HUES48 (cell line): ENCODE data around the gene CERS3.

Experiments
- H3K27ac ChIP-seq: one replicate; pipeline ENCODE4 v1.7.0; 2013; ENCODE audit warnings: low read depth, low read length, inconsistent platforms
- H3K27me3 ChIP-seq: 2 replicates; pipeline ENCODE4 v1.6.1; 2013; ENCODE audit warnings: mild to moderate bottlenecking, low read length; ENCODE audit not compliant: control insufficient read depth, insufficient read depth
- H3K36me3 ChIP-seq: 2 replicates; pipeline ENCODE4 v1.6.1; 2013; ENCODE audit warnings: low read length; ENCODE audit not compliant: control insufficient read depth, insufficient read depth
- H3K4me1 ChIP-seq: 2 replicates; pipeline ENCODE4 v1.6.1; 2013; ENCODE audit warnings: mild to moderate bottlenecking, low read length; ENCODE audit not compliant: control insufficient read depth, insufficient read depth
- H3K4me3 ChIP-seq: 2 replicates; pipeline ENCODE4 v1.5.1; 2013; ENCODE audit warnings: mild to moderate bottlenecking, low read depth, low read length
- H3K9ac ChIP-seq: 2 replicates; pipeline ENCODE4 v1.6.1; 2013; ENCODE audit warnings: mild to moderate bottlenecking, low read depth, low read length, moderate library complexity
- H3K9me3 ChIP-seq: 2 replicates; pipeline ENCODE4 v1.6.1; 2013; ENCODE audit warnings: low read length; ENCODE audit not compliant: control insufficient read depth, insufficient read depth

The CERS3 gene

DNA sequence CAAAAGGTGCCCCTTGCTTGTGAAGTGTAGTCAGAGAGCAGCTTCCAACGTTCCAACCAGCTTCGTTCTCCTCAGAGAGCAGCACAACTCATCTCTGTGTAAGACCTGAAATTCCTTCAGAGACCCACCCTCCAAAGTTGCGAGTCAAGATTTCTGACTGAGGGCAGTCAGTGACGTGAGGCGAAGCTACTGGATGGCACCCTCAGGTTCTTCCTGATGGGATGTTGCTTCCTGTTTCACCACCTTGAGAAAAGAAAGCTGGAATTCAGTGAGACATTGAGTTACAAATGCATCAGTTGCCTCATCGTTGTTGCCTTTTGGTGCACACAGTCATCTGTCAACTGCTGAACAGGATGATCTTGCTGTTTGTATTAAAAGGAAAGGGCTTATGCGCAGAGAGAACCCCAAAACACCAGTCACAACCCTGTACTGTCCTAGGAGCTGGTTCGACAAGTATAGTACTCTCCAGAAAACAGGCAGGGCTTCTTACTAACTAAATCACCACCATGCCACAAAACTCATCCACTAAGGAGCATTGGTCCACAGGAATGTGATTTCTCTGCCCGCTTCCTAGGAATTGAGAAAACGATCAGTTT lies at the start of gene CERS3:
Gene CERS3, minus strand, starts transcription at position 118 of the 596 bp plus-strand sequence. CDS start 27,101 bp downstream, outside the sequence.
- Histone ChIP-seq H3K36me3 (no peaks in the 10 kb centered on the region), H3K9me3 (no peaks in the 10 kb centered on the region), H3K9ac (no peak within 1 kb of the TSS), H3K27me3 (no peaks in the 10 kb centered on the region), H3K4me1 (no peaks in the 10 kb centered on the region), H3K27ac (no peak within 1 kb of the TSS), H3K4me3 (no peak within 1 kb of the TSS)

- no peak overlapping the region for H3K4me3 ChIP-seq
- H3K36me3 ChIP-seq, result peaks cover 23% of the 10 kb centered on the region
- H3K9me3 ChIP-seq, result no peaks in the 10 kb centered on the region
- no peak overlapping the region for H3K9ac ChIP-seq
- no peaks in the 10 kb centered on the region for H3K4me1 ChIP-seq
- no peak overlapping the region for H3K27ac ChIP-seq
- no peaks in the 10 kb centered on the region for H3K27me3 ChIP-seq
Observed at GRCh38 chr15:100573526-100573925, 44.8 kb upstream of the CERS3 start.

DNA sequence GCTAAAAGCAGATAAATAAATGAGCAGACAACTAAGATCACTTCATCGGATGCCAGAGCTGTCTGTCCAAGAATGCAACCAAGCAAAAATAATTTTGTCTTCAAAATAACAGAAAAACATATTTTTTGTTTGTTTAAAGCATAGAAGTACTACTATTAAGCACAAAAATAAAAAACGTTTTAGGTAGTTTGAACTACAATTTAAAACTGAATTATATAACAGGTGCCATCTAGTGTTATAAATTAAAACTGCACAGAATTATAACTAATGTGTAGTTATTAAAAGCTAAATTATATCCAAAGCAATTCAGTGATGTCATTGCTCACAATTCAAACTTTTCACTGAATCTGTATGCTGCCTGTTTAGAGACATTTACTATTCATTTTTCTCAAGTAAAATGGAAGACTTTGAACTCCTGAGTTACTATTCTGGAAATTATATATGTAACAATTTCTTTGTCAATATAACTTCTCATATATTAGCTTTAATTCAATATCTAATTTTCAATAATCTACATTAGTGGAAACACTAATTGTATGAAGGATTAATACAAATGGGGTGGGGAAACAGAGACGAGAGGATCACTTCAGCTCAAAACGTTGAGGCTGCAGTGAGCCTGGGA lies 43.7 kb upstream of the CERS3 start:
- Histone ChIP-seq H3K9me3 (no peaks in the 10 kb centered on the region), H3K27ac (no peak overlapping the region), H3K4me1 (no peaks in the 10 kb centered on the region), H3K9ac (no peak overlapping the region), H3K36me3 (peaks cover 23% of the 10 kb centered on the region), H3K27me3 (no peaks in the 10 kb centered on the region), H3K4me3 (no peak overlapping the region)

DNA sequence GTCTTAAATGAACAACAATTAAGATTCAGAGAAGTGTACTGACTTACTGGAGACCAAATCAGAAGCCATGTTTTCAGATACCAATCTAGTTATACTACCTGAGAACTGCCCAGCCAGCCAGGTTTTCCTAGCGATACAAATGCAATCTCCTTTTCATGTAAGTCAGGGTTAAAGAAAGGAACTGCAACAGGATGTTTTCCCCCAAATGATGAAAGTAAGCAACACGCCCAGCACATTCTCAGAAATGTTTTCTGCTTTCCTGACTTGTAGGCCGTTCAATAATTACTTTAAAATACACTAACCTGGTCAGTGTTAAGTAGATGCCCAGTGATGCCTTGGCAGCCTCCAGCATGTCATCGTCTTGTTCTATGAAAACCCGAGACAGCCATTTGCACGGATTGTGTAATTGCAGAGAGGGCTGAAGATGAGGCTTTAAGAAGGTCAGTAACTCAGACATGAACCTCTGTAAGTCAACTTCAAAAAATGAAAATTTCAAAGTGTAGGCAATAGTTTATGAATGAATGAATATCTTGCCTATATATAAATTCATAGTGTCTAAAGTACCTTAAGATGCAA lies 42.9 kb upstream of the CERS3 start:
- H3K27ac ChIP-seq, result no peak overlapping the region
- H3K36me3 ChIP-seq, result peaks cover 23% of the 10 kb centered on the region
- H3K9ac ChIP-seq, result no peak overlapping the region
- no peak overlapping the region for H3K4me3 ChIP-seq
- H3K9me3 ChIP-seq, result no peaks in the 10 kb centered on the region
- no peaks in the 10 kb centered on the region for H3K27me3 ChIP-seq
- H3K4me1 ChIP-seq, result no peaks in the 10 kb centered on the region

DNA sequence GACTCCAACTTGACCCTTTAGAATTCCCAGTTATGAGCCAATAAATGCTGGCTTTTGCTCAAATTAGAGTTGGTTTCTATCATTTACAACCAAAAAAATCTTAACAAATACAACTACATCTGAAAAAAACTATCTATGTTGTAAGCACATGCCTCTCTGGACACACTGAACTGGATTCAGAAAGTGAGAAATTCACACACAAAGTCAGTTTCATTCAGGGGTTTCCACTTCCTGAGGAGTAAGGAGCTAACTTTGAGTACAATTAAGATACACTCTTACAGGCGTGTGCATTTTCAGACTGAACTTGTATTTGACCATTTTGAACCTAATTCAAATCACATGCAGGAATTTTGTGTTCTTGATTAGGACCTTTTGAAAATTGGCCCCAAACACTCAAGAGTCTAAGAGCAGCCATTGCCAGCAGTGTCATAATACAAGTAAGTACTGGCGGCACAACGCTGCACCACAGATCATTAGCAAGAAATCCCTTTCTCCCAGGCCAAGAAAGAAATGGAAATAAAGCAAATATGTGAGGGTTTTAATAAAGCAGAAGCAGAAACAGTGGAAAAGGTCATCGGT lies 42.1 kb upstream of the CERS3 start:
- H3K4me3 ChIP-seq, result no peak overlapping the region
- H3K36me3 ChIP-seq, result peaks cover 23% of the 10 kb centered on the region
- H3K27ac ChIP-seq, result no peak overlapping the region
- H3K9ac ChIP-seq, result no peak overlapping the region
- no peaks in the 10 kb centered on the region for H3K9me3 ChIP-seq
- no peaks in the 10 kb centered on the region for H3K4me1 ChIP-seq
- no peaks in the 10 kb centered on the region for H3K27me3 ChIP-seq

GRCh38 chr15:100570275-100570674 lies 41.5 kb upstream of the CERS3 start:
- no peak overlapping the region for H3K9ac ChIP-seq
- no peaks in the 10 kb centered on the region for H3K4me1 ChIP-seq
- no peak overlapping the region for H3K4me3 ChIP-seq
- no peaks in the 10 kb centered on the region for H3K27me3 ChIP-seq
- no peaks in the 10 kb centered on the region for H3K9me3 ChIP-seq
- no peak overlapping the region for H3K27ac ChIP-seq
- peaks cover 23% of the 10 kb centered on the region for H3K36me3 ChIP-seq

GRCh38 chr15:100569391-100569790 lies 40.6 kb upstream of the CERS3 start:
- Histone ChIP-seq H3K36me3 (peaks cover 23% of the 10 kb centered on the region), H3K27me3 (no peaks in the 10 kb centered on the region), H3K27ac (no peak overlapping the region), H3K4me3 (no peak overlapping the region), H3K9ac (no peak overlapping the region), H3K4me1 (no peaks in the 10 kb centered on the region), H3K9me3 (no peaks in the 10 kb centered on the region)

DNA sequence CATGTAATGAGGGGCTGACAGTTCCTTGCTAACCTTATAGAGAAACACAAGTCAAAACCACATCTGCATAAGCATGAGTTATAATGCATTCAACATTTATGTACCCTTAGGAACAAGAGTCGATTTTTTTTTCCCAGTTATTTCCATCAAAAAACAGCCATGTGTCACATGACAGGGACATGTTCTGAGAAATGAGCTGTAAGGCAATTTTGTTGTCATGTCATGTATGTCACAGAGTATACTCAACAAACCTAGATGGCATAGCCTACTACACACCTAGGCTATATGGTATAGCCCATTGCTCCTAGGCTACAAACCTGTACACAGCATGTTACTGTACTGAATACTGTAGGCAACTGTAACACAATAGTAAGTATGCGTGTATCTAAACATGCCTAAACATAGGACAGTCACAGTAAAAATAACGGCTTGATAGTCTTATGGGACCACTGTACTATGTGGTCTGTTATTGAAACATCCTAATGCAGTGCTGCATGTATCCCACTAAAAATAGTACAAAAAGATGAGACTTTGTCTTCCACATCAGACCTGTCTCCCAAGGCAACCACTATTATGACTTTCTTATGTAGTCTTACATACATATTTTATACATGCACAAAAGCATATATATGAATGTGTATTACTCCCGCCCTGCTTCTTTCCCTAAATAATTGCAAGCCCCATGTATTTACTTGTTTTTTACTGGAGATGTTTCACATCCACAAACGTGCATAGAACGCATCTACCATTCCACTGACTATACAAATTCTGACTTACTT lies 38.3 kb upstream of the CERS3 start:
- no peaks in the 10 kb centered on the region for H3K4me1 ChIP-seq
- H3K36me3 ChIP-seq, result peaks cover 13% of the 10 kb centered on the region; the same call in 1 of the 2 replicates
- no peaks in the 10 kb centered on the region for H3K27me3 ChIP-seq
- no peak overlapping the region for H3K27ac ChIP-seq
- no peaks in the 10 kb centered on the region for H3K9me3 ChIP-seq
- H3K9ac ChIP-seq, result no peak overlapping the region
- H3K4me3 ChIP-seq, result no peak overlapping the region

- Histone ChIP-seq H3K4me1 (no peaks in the 10 kb centered on the region), H3K27me3 (no peaks in the 10 kb centered on the region), H3K27ac (no peak overlapping the region)
Observed at GRCh38 chr15:100565591-100565990, 36.8 kb upstream of the CERS3 start.

GRCh38 chr15:100560323-100560722 lies 31.6 kb upstream of the CERS3 start:
- Histone ChIP-seq H3K9me3 (no peaks in the 10 kb centered on the region; the same call in 1 of the 2 replicates), H3K4me3 (no peak overlapping the region), H3K36me3 (no peaks in the 10 kb centered on the region), H3K27ac (no peak overlapping the region), H3K27me3 (no peaks in the 10 kb centered on the region), H3K4me1 (no peaks in the 10 kb centered on the region), H3K9ac (no peak overlapping the region)

More at GRCh38 chr15:100565591-100565990, 36.8 kb upstream of the CERS3 start:
- Histone ChIP-seq H3K36me3 (peaks cover 6% of the 10 kb centered on the region; the same call in 1 of the 2 replicates), H3K9me3 (no peaks in the 10 kb centered on the region), H3K4me3 (no peak overlapping the region), H3K9ac (no peak overlapping the region)
